ENCODE data around the gene NLE1.
"Not testable (repeated sequence)": the region's sequence is repeated elsewhere in the genome, so short reads cannot be mapped to it uniquely, and the experiment has no call there.

The NLE1 gene
- total RNA-seq, result 13.2 to 47.4 (median 26.2) reads per million in 4 experiments

DNA sequence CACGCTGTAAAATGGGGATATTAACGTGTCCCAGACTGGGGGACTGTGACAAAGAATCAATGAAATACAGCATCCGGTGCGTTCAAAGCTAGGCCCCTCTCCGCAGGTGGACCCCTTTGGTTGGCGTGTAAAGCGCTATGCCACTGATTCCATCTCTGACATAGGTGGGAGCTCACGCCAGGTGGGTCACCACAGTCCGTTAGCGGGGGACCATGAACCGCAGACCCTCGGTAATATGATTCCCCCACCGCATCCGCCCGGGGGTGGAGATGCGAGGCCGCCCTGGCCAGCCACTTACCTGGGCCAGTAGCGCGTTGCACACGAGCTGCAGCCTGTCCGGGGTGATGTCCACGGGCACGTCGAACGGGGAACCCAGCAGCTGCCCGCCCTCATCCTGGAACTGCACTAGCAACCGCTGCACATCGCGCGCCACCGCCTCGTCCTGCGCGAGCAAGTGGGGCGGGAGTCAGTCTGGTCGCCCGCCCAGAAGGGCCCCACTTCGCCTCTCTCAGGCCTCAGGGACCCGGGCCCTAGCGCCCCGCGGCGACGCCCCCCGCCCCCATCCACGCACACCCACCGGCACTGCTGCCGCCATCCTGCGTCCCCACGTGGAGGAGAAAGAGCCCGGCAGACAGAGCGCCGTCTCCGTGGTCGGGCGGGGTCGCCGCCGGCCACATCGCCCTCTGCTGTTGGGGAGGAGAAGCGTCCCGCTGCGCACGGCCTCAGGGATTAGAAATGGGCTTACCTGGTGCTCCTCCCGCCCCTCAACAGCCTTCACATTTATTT is at the start of gene NLE1:
TSS of gene NLE1 (minus strand) at position 623 of the 786 bp plus-strand sequence. CDS start at position 595, 28 bp downstream.
- peak; percentile 76 for DNase-seq

DNA sequence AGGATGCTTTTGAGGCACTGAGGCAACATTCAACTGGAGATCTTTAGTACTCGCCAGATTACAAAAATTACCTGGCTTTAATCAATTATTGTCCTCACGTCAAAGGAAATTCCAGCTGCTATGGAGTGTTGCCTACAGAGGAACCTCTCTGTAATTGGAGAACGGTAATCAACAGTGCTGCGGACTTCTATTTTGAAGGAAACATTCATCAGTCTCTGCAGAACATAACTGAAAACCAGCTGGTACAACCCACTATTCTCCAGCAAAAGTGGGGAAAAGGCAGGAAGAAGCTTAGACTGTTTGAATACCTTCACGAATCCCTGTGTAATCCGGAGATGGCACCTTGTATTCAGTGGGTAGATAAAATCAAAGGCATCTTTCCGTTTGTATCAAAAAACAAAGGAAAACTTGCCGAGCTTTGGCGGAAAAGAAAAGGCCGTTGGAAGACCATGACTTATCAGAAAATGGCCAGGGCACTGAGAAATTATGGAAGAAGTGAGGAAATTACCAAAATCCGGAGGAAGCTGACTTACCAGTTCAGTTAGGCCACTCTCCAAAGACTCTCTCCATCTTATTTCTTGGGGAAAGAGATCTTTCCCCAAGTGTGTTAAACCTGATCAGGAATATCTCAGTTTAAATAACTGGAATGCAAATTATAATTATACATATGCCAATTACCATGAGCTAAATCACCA is 49.0 kb upstream of the NLE1 start:
- DNase-seq, result no peak

DNA sequence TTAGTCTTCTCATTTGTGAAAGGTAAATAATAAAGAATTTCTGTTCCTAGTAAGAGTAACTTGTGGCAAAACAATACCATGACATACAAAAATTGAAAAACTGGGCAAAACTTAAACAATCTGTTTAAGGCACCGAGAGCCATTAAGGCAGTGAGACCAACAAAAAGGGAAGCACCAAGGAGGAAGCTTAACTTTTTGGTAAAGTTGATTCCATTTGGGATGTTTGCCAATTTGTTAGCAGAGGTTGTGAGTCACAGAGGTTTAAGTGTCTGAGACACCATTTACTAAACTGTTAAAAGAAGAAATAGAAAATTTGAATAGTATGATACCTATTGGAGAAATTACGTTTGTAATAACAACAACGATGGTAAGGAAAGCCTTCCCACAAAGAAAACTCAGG is 47.2 kb upstream of the NLE1 start:
- no peak for DNase-seq

DNA sequence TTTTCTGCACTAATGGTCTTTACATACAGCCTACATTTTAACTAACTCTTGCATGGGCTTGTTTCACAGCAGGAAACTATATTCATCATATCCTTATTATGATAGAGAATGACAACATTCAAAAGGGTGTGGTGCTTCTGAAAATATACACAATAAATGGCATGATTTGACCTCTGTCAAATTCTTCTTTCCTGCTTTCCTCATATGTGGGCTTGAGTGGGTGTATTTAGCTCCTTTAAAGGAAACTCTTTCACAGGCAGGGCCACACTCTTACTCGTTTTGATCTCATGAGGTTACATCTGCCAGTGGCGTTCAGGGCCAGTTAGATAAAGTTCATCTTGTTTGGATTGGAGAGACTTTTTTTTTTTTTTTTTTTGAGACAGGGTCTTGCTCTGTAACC is 46.0 kb upstream of the NLE1 start:
- DNase-seq, result no peak

DNA sequence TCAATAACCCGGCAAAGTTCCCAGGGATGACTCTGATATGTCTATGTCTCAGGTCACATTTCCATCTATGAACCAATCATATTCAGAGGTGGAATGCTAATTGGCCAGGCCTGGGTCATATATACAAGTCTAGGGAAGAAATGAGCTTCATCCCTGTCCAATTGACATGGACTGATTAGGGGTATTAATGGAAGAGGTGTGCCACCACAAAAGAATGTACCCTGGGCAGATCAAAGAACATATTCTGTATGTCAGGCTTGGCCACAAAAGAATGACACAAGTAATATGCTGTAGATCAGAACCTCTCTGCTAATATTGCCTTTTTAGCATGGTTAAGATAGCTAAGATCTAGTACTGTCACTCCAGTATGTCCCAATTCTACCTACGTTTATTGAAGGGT is 45.4 kb upstream of the NLE1 start:
- no peak for DNase-seq

DNA sequence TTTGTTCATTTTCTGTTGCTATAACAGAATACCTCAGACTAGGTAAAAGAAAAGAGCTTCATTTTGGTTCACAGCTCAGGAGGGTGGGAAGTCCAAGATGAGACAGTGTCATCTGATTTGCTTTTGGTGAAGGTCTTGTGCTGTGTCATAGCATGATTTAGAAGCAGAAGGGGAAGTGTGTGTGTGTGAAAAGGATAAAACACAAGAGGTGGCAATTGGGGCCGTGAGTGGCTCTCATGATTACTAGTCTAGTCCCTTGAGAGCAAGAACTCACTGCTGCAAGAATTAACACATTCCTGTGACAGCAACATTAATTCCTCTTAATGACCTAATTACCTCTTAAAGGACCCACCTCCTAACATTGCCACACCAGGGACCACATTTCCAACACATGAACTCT is 43.7 kb upstream of the NLE1 start:
- DNase-seq, result no peak

DNA sequence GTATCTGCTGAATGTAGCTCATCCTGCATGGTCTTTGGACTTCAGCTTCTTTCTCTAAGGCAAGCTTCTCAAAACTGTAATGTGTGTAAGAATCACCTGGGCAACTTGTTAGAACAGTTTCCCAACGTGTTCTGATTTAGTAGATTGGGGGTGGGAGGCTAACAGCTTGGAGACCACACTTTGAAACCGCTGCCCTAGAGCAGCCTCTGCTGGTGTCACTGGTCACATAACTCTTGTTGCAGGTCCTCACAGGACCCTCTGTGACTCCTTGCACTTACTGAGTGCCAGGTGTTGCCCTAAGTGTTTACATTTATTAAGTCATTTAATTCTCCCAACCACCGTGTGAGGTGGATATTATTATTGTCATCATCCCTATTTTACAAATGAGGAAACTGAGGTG is 42.2 kb upstream of the NLE1 start:
- no peak for DNase-seq

DNA sequence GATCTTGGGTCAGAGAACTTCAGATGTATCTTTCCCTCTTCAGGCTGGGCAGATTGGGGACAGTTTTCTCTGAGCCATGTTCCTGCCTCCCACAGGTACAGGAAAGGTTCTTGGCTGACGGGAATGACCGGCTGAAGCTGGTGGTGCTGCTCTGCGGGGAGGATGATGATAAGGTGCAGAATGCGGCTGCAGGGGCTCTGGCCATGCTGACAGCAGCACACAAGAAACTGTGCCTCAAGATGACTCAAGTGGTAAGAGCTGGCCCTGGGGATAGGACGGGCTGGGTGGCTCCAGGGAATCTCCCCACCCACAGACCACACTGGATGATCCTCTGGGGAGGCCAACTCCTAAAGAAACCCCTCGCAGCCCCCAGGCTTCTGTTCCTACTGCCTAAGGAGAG is 41.2 kb upstream of the NLE1 start:
- DNase-seq, result no peak

DNA sequence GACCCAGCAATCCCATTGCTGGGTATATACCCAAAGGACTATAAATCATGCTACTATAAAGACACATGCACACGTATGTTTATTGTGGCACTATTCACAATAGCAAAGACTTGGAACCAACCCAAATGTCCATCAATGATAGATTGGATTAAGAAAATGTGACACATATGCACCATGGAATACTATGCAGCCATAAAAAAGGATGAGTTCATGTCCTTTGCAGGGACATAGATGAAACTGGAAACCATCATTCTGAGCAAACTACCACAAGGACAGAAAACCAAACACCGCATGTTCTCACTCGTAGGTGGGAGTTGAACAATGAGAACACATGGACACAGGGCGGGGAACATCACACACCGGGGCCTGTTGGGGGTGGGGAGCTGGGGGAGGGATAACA is 37.3 kb upstream of the NLE1 start:
- not testable (repeated sequence) for DNase-seq

DNA sequence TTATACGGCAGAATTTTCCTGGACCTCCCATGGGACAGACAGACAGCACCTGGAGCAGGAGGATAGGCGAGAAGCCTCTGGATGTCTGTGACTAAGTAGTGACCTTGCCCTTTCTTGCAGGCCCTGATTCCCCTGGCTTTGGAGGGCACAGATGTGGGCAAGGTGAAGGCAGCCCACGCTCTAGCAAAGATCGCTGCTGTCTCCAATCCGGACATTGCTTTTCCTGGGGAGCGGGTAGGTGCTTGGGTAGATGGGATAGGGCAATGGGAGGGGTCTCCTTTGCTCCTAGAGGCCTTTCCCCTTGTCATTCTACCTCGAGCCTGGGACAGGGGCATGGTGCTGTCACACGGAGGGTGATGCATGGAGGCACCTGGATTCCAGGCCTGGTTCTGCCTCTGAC is 34.8 kb upstream of the NLE1 start:
- no peak for DNase-seq

DNA sequence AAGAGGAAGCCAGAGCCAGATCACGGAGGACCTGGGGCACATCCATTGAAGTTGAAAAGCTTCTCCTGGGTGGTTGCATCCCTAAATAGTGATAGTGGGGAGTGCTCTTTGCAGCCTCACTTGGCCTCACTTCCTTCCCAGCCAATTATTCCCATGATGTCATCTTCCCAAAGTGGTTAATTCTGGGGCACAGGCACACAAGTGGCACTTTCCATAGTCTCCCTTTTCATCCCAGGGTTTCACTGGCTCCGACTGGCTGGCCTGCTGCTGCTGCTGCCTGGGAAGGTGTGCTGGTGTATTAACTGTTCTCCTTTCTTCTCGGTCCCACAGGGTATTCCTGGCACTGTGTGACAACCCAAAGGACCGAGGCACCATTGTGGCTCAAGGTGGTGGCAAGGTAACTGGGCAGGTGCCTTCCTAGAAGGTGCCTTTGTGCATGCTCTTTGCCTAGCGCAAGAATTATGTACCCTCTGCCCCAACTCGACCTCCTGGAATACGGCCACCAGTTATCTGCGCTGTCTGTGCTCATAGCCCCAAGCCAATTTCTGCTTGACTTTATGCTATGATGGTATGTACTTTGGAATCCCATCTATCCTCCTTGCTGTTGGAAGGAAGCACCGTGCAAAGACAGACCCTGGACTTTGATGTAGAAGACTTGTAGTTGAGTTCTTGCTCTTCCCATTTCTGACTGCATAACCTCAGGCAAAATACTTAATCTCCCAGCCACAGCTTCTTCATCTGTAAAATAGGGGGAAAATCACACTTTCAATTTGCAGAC is 33.7 kb upstream of the NLE1 start:
- no peak for DNase-seq

DNA sequence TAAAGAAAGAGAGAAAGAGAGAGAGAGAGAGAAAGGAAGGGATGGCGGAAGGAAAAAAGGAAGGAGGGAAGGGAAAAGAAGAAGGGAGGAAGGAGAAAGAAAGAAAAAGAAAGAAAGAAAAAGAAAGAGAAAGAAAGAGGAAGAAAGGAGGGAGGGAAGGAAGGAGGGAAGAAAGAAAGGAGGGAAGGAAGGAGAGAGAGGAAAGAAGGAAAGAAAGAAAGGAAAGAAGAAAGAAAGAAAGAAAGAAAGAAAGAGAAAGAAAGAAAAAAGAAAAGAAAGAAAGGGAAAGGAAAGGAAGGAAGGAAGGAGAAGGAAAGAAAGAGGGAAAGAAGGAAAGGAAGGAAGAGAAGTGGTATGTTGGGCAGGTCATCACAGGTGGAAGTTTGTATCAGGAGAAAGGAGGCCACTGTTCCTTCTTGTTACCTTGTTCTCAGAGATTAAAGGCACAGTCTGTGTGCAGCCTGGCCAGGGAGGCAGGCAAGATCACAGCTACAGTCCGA is 32.8 kb upstream of the NLE1 start:
- DNase-seq, result no peak

DNA sequence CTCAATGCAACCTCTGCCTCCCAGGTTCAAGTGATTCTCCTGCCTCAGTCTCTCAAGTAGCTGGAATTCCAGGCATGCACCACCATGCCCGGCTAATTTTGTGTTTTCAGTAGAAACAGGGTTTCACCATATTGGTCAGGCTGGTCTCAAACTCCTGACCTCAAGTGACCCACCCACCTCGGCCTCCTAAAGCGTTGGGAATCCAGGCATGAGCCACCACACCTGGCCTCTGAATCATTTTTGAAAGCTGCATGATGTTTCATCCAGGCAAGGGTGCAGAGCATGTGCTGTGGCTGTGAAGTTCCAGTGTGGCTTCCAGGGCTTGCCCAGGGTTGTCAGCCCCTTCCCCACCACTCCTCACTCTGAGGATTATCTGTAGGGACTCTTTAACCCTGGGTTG is 30.2 kb upstream of the NLE1 start:
- DNase-seq, result not testable (repeated sequence)

DNA sequence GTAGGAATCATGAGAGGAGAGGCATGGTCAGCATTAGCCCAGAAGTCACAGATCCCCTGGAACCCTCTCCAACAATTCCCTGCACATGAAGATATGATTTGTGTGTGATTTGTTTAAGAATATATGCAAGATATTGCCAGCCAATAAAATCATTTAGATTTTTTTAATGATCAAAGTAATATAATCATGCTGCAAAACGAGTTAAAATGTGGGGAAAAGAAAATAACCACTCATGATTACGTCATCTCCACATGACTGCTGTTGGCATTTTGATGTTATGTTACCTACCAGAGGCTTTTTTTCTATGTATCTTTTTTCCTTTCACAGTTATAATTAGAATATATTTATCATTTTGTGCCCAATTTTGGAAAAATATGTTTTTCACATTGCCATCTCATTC is 29.7 kb upstream of the NLE1 start:
- DNase-seq, result no peak

DNA sequence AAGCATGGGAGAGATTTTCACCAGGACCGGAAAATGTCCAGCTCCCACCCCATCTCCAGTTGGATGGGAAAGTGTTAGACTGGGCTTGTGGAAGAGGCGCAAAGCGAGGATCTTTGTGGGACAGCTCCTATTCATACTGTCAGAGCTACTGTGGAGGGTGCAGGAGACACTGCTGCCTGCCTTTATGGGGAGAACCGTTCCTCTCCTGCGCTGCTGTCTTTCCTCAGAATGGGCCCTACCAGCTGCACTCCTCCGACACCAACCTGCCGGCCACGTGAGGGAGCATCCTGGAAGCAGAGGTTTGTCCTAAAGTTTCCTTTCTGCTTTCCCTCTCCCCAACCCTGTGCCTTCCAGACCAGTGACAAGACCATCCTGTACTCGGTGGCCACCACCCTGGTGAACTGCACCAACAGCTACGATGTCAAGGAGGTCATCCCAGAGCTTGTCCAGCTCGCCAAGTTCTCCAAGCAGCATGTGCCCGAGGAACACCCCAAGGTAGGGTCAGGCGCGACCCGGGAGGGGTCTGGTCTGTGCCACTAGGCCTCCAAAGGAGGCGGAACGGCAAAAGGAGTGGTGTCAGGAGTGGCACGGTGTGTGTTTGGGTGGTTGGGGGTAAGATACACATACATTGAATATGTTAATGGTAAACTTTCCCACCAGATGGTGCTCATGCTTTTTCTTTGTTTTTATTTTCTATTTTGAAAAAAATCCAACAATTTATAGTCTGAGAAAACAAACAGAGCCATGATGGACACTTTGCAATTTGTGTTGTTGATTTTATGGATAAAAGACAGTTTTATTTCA is 29.1 kb upstream of the NLE1 start:
- peak; percentile 3 for DNase-seq

DNA sequence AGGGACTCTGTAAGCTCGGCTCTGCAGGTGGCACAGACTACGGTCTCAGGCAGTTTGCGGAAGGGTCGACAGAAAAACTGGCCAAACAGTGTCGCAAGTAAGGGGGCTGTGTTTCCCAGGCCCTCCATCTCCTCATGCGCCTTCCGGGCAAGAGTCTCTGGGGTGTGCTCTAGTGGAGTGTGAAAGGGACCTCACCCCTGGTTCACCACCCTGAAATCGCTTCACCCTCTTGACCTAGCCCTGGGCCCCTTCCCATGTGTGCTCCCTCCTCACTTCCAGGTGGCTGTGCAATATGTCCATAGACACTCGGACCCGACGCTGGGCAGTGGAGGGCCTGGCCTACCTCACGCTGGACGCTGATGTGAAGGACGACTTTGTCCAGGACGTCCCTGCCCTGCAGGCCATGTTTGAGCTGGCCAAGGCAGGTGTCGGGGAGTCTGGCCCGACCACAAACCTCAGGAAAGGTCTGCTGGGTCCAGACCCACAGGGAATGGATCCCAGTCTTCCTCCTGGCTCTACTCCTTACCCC is 27.8 kb upstream of the NLE1 start:
- no peak for DNase-seq

DNA sequence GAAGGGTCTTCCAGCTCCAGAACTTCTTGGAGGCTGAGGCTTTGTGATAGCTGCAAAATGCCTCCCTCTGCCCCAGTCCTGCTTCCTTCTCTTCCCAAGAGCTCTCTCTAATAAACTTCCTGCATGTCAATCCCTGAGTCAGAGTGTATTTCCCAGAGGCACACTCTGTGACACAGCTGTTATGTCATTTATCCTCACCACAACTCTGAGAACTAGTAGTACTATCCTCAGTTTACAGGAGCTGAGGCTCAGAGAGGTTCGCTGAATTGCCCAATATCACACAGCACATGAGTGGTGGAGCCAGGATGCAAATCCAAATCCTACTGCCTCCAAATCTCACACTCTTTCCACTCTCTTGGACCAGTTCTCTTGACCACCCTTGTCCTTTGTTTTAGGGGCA is 25.6 kb upstream of the NLE1 start:
- DNase-seq, result no peak

DNA sequence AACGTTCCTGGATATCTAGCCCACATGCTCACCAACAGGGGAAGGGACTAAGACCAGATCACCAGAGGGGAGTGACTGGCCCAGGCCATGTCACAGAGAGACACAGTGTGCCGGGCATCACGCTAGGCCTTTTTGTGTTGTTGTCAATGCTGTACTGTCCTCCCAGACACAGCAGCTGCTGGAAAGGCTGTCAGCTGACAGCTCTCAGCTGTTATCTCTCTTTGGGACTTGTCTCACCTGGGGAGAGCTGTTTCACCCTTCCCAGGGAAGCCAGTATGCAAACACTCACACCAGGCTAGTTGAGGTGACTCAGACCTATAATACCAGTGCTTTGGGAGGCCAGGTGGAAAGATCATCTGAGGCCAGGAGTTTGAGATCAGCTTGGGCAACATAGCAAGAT is 24.9 kb upstream of the NLE1 start:
- DNase-seq, result no peak

DNA sequence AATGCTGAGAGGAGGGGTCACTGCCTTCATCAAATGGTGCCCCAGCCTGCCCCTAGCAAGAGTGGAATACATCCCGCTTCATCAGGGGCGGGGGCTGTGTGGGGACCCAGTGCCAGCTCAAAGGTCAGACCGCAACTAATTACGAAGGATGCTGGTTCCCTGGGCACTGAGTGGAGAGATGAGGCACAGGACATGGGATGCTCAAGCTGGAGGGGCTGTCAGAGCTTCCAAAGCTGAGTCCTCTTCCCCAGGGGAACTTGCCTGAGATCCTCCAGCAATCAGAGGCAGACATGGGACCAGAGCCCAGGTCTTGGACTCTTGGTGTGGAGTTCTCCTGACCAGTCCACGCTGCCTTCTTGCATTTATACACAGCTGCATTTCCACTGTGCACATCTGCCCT is 24.4 kb upstream of the NLE1 start:
- DNase-seq, result no peak

DNA sequence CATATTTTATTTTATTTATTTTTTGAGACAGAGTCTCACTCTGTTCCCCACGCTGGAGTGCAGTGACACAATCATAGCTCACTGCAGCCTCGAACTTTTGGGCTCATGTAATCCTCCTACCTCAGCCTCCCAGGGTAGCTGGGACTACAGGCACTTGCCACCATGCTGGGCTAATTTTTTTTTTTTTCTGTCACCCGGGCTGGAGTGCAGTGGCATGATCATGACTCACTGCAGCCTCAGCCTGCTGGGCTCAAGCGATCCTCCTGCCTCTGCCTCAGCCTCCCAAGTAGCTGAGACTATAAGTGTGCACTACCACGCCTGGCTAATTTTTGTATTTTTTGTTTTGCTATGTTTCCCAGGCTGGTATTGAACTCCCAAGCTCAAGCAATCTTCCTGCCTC is 22.6 kb upstream of the NLE1 start:
- no peak for DNase-seq

DNA sequence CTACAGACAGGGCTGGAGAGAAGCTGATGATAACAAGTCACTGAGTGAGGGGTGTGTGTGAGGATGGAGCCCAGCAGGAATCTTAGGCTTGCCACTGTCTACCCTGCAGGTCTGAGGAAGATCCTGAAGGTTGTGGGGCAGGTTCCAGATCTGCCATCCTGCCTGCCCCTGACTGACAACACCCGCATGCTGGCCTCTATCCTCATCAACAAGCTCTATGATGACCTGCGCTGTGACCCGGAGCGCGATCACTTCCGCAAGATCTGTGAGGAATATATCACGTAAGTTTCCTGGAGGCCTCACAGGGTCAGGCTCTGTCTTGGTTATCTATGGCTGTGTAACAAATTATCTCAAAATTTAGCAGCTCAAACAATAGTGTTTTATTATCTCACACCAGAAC is 21.8 kb upstream of the NLE1 start:
- no peak for DNase-seq

DNA sequence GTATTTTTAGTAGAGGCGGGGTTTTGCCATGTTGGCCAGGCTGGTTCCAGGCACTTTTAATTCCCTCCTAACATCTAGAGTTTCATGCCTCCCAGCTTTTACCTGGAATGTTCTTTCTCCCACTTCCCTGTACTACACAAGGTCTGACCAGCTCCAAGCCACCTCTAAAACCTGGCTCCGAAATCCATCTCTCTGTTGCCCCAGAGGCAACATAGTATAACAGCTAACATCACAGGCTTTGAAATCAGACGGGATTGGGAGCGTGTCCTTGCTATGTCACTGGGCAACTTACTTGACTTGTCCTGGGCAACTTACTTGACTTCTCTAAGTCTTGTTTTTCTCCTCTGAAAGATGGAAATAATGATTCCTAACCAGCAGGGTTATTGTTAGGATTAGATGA is 20.7 kb upstream of the NLE1 start:
- no peak for DNase-seq
